ENCODE measurements around the gene PSAP. TPM values are rescaled to one million over a fixed set of nuclear protein-coding genes. Genes with fewer than 3 reads are reported as not detected.
"Not testable (repeated sequence)": the region's sequence is repeated elsewhere in the genome, so short reads cannot be mapped to it uniquely, and the experiment has no call there.

The PSAP gene
- 450 TPM for polyA plus RNA-seq (ENCODE audit: insufficient read length)

GRCh38 chr10:71850743-71851464 lies at the start of gene PSAP:
TSS of gene PSAP (minus strand) at chr10:71851251. CDS start at chr10:71851221, 30 bp downstream.
- DNase-seq (ENCODE audit: low read depth) = peak; percentile 93

GRCh38 chr10:71900441-71901180 lies 49.6 kb upstream of the PSAP start:
- DNase-seq (ENCODE audit: low read depth) = no peak

GRCh38 chr10:71899665-71900412 lies 48.8 kb upstream of the PSAP start:
- no peak for DNase-seq (ENCODE audit: low read depth)

GRCh38 chr10:71898346-71898745 lies 47.3 kb upstream of the PSAP start:
- not testable (repeated sequence) for DNase-seq (ENCODE audit: low read depth)

- DNase-seq (ENCODE audit: low read depth) = no peak
Measured at GRCh38 chr10:71893920-71894319, 42.9 kb upstream of the PSAP start.

- DNase-seq (ENCODE audit: low read depth) = no peak
Measured at GRCh38 chr10:71893258-71893815, 42.3 kb upstream of the PSAP start.

GRCh38 chr10:71891437-71891836 lies 40.4 kb upstream of the PSAP start:
- no peak for DNase-seq (ENCODE audit: low read depth)

- DNase-seq (ENCODE audit: low read depth) = no peak
Measured at GRCh38 chr10:71889388-71889987, 38.4 kb upstream of the PSAP start.

- peak; percentile 52 for DNase-seq (ENCODE audit: low read depth)
Measured at GRCh38 chr10:71888623-71889387, 37.8 kb upstream of the PSAP start.

- DNase-seq (ENCODE audit: low read depth) = no peak
Measured at GRCh38 chr10:71888248-71888622, 37.2 kb upstream of the PSAP start.

GRCh38 chr10:71887743-71888142 lies 36.7 kb upstream of the PSAP start:
- DNase-seq (ENCODE audit: low read depth) = no peak

GRCh38 chr10:71882813-71883659 lies 32.0 kb upstream of the PSAP start:
- no peak for DNase-seq (ENCODE audit: low read depth)

GRCh38 chr10:71881647-71882355 lies 30.8 kb upstream of the PSAP start:
- no peak for DNase-seq (ENCODE audit: low read depth)

- DNase-seq (ENCODE audit: low read depth) = not testable (repeated sequence)
Measured at GRCh38 chr10:71881307-71881624, 30.2 kb upstream of the PSAP start.

GRCh38 chr10:71880425-71881306 lies 29.6 kb upstream of the PSAP start:
- no peak for DNase-seq (ENCODE audit: low read depth)

- no peak for DNase-seq (ENCODE audit: low read depth)
Measured at GRCh38 chr10:71878327-71879034, 27.4 kb upstream of the PSAP start.

GRCh38 chr10:71877821-71878220 lies 26.8 kb upstream of the PSAP start:
- DNase-seq (ENCODE audit: low read depth) = no peak
